Non-pigmented ciliary epithelial cell (primary cell): ENCODE data around the gene ARHGAP45.

Source experiments
- DNase-seq: peaks from one replicate; pipeline ENCODE4 v3.0.0-alpha.2; 2010; ENCODE audit warnings: low read depth

The ARHGAP45 gene

DNA sequence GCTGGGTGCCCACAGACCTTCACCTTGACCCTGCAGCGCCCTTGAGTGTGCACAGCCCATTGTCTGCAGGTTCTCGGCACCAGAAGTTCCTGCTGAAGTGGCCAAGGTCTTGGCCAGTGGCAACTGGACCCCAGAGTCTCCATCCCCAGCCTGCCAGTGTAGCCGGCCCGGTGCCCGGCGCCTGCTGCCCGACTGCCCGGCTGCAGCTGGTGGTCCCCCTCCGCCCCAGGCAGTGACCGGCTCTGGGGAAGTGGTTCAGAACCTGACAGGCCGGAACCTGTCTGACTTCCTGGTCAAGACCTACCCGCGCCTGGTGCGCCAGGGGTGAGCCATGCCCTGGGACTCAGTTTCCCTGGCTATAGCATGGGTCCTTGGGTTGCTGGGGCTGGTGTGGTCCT is 11.9 kb upstream of the ARHGAP45 start:
- DNase-seq = no peak

DNA sequence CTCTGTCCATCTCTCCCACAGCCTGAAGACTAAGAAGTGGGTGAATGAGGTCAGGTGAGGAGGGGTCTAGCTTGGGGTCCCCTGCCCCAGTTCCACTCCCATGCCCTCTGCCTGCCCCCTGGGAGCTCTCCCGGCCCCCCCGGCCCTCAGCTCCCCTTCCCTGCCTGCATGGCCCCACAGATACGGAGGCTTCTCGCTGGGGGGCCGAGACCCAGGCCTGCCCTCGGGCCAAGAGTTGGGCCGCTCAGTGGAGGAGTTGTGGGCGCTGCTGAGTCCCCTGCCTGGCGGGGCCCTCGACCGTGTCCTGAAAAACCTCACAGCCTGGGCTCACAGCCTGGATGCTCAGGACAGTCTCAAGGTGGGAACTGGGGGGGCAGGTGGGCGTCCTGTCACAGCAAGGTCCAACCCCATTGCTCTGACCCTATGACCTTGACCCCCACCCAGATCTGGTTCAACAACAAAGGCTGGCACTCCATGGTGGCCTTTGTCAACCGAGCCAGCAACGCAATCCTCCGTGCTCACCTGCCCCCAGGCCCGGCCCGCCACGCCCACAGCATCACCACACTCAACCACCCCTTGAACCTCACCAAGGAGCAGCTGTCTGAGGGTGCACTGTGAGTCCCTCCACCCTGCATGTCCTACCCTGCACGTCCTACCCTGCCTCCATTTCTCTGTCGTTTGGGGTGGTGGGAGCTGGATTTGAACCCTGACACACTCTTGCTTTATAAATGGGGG is 10.9 kb upstream of the ARHGAP45 start:
- no peak for DNase-seq

GRCh38 chr19:1057176-1057855 is 9.7 kb upstream of the ARHGAP45 start:
- DNase-seq = no peak

DNA sequence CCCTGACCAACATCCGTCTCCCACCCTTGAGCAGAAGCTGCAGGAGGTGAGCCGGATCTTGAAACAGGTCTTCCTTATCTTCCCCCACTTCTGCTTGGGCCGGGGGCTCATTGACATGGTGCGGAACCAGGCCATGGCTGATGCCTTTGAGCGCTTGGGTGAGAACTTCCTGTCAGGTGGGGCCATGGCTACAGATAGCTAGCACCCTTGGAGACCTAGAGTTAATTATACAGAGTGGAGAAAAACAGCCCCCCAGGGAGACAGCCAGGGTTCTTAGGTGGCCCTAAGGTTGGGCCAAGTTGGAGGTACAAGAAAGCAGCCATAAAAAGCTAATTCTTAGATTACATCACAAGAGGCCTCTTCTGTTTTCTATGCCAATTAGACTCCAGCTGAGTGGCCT is 8.9 kb upstream of the ARHGAP45 start:
- no peak for DNase-seq

- DNase-seq = no peak
Measured at GRCh38 chr19:1060689-1061088, 6.3 kb upstream of the ARHGAP45 start.

DNA sequence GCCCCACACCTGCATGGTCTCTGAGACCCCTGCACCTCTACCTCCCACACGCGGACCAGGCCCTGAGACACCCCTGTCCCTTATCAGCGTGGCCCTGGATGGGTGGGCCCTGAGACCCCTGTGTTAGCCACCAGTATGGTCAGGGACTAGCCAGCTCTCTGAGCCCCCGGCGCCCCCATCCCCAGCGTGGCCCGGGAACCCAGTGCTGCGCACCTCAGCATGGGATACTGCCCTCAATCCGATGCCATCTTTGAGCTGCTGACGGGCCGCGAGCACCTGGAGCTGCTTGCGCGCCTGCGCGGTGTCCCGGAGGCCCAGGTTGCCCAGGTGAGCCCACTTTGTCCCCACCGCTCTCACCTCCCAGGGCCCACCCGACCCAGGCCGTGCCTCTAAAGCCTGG is 5.0 kb upstream of the ARHGAP45 start:
- DNase-seq = no peak

DNA sequence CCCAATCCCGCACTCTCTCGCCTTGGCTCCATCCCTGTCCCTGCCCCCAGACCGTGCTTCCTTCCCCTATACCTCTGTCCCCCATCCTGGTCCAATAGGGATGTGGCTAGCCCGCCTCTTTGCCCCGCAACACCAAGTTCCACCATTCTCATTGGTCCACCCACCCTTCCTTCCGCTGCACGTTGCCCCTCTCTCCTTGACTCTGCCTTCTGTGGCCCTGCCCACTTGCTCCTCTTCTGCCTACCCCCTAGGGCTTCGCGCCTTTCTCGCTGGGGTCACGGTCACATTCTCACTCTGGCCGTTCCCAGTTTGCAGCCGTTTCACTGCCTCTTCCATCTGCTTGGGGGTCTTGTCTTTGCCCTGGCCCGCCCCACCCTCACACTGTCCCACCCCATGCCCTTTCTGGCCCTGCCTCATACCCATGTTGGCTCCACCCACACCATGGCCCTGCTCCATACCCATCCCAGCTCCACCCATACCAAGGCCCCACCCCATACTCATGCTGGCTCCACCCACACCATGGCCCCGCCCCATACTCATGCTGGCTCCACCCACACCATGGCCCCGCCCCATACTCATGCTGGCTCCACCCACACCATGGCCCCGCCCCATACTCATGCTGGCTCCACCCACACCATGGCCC is 4.5 kb upstream of the ARHGAP45 start:
- no peak for DNase-seq

GRCh38 chr19:1063030-1063908 is 3.7 kb upstream of the ARHGAP45 start:
- no peak for DNase-seq

- no peak for DNase-seq
Measured at GRCh38 chr19:1063909-1064660, 2.9 kb upstream of the ARHGAP45 start.

DNA sequence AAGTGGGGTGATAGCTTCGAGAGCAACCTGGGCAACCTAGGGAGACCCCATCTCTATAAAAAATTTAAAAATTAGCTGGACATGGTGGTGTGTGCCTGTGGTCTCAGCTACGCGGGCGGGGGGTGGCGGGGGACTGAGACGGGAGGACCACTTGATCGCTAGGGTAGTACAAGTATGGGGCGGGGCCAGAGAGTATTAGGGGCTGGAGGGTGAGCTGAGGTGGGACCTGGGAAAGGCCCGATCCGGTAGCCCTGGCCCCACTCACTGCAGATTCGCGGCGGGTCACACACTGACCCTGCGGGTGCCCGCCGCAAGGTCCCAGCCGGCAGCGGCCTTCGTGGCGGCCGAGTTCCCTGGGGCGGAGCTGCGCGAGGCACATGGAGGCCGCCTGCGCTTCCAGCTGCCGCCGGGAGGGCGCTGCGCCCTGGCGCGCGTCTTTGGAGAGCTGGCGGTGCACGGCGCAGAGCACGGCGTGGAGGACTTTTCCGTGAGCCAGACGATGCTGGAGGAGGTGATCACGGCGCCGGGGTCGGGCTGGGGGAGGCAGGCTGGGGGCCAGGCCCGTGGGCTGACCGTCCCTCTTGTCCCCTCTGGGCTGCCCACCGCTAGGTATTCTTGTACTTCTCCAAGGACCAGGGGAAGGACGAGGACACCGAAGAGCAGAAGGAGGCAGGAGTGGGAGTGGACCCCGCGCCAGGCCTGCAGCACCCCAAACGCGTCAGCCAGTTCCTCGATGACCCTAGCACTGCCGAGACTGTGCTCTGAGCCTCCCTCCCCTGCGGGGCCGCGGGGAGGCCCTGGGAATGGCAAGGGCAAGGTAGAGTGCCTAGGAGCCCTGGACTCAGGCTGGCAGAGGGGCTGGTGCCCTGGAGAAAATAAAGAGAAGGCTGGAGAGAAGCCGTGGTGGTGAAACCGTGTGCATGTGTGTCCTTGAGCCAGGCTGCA is 2.0 kb upstream of the ARHGAP45 start:
- no peak for DNase-seq

DNA sequence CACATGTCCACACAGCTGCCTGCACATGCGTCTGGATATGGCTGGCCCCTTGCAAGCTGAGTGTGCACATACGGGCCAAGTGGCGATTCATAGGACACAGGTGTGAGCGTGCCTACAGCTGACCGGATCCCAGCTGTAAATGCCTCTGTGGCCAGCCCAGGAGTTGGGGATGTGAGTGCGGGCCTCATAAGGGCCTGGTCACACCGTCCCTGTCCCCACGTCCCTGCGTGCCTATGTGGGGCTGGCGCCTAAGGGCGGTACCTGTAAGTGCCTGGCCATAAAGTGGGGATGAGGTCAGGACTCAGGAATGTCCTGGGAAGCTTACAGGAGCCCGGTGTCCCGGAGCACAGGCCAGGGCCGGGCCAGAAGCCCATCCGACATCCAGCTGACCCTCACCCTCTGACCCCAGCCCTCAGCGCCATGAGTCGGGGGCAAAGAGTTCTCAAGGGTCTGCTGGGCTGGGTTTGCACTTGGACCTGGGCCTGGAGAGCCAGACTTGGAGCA is 1.3 kb upstream of the ARHGAP45 start:
- no peak for DNase-seq

- no peak for DNase-seq
Measured at GRCh38 chr19:1066251-1066747, 668 bp upstream of the ARHGAP45 start.

DNA sequence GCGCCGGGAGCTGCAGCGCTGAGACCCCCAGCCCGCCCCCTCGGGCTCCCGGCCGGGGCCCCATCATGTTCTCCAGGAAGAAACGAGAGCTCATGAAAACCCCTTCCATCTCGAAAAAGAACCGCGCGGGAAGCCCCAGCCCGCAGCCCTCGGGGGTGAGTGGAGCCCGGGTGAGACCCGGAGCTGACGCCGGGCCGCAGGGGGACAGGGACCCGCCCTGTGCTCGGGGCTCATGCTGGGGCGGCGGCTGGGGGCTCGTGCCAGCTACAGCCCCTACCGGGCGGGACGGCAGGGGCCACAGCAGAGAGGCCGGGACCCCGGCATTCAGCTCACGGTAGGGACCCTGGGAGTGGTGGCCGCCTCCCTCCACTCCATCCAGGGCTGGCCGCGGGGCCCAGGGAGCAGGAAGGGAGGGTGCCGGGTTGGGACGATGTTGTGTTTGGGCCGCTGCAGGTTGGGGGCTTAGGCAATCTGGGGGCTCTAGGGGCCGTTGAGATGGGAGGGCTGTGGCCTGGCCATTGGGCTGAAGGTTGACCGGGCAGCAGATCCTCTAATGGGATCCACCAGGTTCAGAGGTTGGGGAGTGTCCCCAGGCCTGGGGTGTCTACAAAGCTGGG is 482 bp downstream of the ARHGAP45 start:
- no peak for DNase-seq

GRCh38 chr19:1068009-1069001 is 1.3 kb downstream of the ARHGAP45 start:
- DNase-seq = no peak

- no peak for DNase-seq
Measured at GRCh38 chr19:1069009-1069779, 2.2 kb downstream of the ARHGAP45 start.

- no peak for DNase-seq
Measured at GRCh38 chr19:1070576-1070930, 3.6 kb downstream of the ARHGAP45 start.

- DNase-seq = no peak
Measured at GRCh38 chr19:1070931-1071791, 4.2 kb downstream of the ARHGAP45 start.
